KBM-7 (cell line): ENCODE results near the gene NRSN1.

Experiments
- DNase-seq: peaks from one replicate; pipeline ENCODE4 v3.0.0-alpha.2; 2015
- in situ Hi-C: fragments of 300-500 bp; cut with MboI; formaldehyde crosslinking; loops from 2 replicates; pipeline ENCODE4 v1.14.3; 2020; ENCODE audit warnings: low sequenced_read_pairs, low pct_unique_long_range_greater_than_20kb, mixed read lengths

NRSN1 gene, protein sequence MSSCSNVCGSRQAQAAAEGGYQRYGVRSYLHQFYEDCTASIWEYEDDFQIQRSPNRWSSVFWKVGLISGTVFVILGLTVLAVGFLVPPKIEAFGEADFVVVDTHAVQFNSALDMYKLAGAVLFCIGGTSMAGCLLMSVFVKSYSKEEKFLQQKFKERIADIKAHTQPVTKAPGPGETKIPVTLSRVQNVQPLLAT

DNA sequence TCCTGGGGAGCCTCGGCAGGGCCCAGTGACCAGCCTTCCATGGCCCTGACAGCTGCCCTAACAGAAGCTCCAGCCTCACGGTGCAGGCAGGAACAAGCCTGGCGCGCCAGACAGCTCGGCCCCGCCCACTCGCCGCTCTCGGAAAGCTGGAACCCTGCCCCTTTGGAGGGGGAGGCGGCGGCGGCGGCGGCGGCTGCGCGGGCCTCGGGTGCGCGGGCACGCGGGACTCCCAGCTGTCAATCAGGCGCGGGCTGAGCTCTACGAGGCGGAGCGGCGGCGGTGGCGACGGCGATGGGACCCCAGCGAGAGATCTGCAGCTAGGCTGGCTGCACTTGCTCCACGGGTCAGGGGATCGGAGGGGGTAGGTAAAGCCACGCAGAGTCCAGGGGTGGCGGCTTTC is at the start of gene NRSN1:
Gene NRSN1 (plus strand): TSS at position 236 of the 400 bp plus-strand sequence. CDS start 8,113 bp downstream, outside the sequence.
- DNase-seq = peak; percentile 0
- in situ Hi-C loops = no loop called here

DNA sequence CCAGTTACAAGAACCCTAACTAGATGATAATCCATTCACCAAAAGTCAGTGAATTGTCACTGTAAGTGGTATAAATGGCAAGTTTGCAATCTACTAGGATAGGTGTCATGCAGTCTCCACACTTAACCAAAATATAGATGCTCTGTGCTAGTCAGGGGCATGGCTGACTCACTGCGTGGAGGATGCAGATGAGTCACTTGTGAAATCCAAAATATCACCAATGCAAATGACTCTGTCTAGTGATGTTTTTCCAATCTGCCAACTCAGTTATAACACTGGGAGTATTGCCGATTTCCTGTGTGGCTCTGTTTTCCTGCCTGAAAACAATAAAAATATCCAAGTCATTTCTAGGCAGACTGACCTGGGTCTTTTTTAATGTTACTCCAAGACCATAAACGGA is 47.8 kb upstream of the NRSN1 start:
- in situ Hi-C loops = no loop called here
- no peak for DNase-seq

DNA sequence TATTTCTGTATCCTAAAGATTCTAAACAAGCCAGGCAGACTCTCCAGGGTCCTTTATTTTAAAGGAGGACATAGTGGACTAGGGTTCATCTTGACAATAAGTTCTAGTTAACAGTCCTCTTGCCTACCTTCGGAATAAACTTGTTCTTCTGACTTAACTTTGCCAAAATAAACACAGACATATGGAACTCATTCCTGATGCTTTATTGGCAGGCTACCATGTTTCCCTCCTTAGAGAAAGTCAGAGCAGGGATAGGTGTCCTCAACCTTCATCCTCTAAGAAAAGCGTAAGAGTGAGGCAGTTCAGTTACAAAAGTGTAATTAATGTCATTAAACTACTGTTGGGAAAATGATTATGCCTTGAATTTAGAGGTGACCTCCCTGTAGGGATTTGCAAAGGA is 46.9 kb upstream of the NRSN1 start:
- DNase-seq = no peak
- in situ Hi-C loops = no loop called here

DNA sequence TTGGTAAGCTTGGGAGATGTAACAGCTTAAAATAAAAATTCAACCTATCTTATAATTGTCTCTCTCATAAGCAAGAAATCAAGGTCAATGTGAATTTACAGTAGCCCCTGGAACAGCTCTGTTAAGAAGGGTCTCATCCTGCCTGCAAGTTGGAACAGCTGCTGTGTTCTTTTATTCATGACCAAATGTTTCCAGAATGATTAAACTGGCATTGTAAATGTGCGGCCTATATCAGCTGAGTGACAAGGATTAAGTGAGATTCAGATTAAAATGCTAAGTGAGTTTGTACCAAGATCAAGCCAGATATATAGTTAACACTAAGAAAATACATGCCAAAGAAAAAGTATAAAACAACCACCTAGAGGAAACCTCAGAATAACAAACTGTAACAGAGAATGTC is 45.3 kb upstream of the NRSN1 start:
- in situ Hi-C loops = no loop called here
- no peak for DNase-seq

DNA sequence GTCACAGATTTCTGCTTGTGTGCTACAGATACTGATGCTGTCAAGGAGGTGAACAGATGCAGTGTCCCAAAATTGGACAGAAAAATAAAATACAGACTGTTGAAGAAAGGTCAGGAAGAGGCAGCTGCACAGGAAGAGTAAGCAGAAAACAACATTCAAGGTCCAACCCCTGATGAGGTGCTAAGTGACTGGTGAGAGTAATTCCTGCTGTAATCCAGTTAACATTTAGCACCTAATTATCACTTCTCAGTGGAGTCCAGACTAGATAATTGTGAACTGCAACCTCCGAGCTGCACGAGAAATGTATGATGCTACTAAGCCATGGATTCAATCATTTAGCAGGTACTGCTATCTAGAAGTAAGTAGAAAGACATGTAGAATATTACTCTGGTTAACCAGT is 36.3 kb upstream of the NRSN1 start:
- DNase-seq = no peak
- in situ Hi-C loops = no loop called here

DNA sequence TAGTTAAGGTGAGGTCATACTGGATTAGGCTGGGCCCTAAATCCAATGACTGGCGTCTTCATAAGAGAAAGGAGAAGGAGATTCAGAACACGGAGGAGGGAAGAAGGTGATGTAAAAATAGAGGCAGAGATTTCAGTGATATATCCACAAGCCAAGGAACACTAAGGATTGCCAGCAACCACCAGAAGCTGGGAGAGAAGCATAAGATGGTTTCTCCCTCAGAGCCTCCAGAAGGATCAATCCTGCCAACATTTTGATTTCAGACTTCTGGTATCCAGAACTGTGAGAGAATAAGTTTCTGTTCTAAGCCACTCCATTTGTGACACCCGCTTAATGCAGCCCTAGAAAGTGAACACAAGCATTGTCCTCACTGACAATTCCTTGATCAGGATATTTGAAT is 33.6 kb upstream of the NRSN1 start:
- DNase-seq = no peak
- in situ Hi-C loops = no loop called here

DNA sequence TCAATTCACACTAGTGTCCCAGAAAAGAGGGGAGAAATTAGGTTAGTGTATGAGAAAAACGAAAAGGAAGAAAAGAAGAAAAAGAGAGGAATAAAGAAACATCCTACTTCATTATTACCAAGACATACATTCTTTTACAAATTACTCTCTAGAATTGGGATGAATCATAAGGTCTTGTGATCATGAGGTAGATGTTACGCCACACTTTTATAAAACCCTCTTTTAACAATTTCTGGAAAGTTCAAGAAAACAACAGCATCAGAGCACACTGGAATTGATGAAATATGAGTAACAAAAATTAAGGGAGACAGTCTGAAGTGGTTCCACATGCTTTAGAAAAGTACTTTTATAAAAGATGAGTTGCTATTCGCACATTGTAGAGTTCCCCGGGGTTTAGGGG is 32.6 kb upstream of the NRSN1 start:
- no peak for DNase-seq
- in situ Hi-C loops = no loop called here

DNA sequence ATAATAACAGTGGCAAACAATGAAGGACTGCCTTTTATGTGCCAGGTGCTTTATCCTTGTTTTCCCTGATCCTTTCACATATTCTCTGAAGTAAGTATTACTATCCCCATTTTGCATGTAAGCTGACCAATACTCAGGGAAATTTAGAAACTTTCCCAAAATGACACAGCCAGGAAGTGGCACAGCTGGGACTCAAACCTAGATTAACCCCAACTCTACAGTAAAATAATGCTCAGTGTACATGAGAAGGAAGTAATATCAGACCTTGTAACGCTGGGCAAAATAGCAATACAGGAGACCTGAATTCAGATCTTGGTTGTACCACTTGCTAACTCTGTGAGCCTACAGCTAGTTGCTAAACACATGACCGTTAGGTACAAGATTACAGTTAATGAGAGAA is 26.8 kb upstream of the NRSN1 start:
- in situ Hi-C loops = no loop called here
- no peak for DNase-seq

DNA sequence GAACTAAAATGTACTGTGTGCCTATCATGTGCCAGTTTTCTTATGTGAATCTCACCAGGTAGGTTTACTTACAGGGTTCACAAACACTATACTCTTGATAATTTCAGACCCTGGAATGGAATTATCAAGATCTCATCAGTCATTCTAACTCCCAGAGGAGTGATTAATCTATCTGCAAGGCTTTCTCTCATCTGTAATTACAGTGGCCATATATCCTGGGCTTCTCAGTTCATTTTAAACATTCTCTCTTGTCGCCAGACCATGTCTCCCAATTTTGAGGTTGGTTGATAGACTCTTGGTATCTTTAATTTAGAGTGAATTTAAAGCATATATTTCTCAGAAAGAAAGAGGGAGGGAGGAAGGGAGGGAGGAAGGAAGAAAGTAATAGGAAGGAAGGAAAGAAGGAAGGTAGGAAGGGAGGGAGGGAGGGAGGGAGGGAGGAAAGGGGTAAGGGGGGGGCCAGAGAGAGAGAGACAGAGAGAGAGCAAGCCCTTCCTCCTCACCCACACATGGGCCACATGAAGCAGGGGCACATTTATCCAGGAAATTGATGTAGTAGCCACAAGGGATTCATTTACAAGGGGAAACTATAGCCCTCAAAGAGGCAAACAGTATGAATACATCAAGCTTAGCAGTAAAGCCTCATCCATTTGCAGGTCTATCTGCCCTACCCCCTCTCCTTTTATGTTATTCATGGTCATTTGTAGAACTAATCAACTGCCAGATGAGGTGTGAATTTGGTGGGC is 25.8 kb upstream of the NRSN1 start:
- in situ Hi-C loops = no loop called here
- no peak for DNase-seq

DNA sequence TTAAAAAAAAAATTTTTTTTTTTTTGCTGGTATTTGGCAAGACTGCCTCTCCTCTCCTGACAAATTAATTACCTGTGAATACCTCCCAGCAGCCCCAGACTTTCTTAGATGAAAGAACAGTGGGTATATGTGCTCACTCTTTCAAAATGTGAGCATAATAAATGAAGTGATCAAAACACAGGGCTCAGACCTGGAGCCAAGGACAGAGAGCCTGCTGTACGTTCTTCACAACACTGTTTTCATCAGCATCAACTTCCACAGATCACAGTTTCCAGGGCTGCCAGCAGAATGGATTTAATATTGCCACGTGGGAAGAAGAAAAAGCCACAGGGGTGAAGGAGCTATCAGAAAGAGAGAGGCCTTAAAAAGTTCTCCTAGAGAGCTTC is 25.3 kb upstream of the NRSN1 start:
- DNase-seq = no peak
- in situ Hi-C loops = no loop called here

DNA sequence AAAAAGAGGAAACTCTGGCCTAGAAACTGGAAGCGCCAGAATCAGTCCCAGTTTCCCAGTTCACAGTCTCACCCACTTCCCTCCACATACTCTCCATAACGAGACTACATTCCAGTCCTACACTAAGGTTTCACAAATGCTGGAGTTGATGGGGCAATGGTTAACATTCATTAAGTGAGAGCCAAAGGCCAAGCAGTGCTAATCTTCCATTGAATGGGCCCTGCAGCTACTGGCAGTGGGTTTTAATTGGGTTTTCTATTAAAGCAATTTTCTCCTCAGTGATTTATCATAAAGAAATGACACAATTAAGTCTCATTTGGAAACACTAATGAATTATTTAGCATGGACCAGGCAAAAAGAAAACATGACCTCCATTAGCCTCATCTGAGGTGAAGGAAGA is 20.8 kb upstream of the NRSN1 start:
- no peak for DNase-seq
- in situ Hi-C loops = no loop called here

DNA sequence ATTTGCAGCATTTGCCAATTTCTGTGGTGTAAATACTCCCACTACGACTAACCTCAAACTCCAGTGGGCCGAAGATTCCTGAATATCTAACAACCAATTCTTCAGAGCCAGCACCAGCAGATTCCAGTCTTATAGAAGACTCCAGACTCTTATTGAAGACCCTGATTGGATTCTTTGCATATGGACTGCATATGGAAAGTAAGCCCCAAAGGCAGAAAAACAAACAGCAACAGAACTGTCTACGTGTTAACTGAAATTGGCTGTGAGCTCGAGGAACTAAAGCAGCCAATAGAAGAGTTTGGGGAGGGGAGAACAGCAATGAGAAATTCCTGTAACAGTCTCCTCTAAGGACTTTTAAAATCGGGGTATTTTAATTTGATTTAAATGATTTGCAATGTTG is 19.7 kb upstream of the NRSN1 start:
- DNase-seq = no peak
- in situ Hi-C loops = no loop called here

DNA sequence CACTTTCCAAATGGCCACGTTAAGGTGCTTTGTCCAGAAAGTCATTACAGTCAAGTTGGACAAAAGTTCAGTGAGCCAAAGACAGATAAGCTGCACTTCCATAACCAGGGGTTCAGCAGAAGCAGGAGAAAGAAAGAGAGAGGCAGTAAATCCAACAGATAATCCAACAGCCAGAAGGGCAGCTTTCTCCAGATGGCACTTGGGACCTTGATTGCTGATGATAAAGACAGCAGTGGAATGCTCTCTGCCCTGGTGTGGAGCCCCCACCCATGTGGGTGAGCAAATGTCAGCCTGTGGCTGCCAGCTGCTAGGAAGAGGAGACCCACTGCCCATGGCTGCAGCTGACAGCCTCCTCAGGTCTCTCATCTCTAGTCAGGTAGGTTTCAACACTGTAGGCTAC is 18.7 kb upstream of the NRSN1 start:
- DNase-seq = no peak
- in situ Hi-C loops = no loop called here

DNA sequence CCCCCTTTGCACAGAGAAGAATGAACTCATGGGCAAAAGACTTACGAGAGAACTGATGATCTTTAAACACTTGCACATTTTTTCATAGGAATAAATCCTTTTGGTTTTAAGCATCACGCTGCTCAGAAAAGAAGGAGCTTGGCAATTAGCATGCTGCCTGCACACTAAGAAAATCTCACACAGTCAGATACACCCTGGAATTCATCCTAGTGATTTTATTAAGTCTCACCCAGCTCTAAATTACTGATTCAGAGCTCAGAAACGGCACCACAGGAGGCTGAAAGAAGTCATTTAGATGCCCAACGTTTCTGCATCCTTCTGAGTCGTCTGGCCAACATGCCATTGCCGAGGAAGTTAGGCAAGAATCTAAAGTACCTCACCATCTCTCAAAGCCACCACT is 18.0 kb upstream of the NRSN1 start:
- in situ Hi-C loops = no loop called here
- no peak for DNase-seq

DNA sequence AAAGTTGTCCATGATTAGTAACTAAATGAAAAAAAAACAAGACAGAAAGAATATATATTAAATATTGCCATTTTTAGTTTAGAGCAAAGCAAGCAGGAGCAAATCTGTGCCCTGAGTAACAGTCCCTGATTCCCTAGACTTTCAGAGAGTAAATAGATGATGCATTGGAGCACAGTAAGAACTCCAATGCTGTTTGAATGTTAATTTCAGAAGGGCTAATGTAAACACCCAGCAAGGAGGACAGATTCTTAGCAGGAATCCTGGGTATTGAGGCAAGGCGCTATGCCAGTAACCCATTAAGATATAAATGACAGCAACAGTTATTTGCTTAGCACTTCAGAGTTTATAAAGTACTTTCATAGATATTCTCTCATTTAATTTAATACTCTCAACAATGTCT is 15.6 kb upstream of the NRSN1 start:
- in situ Hi-C loops = no loop called here
- DNase-seq = no peak

DNA sequence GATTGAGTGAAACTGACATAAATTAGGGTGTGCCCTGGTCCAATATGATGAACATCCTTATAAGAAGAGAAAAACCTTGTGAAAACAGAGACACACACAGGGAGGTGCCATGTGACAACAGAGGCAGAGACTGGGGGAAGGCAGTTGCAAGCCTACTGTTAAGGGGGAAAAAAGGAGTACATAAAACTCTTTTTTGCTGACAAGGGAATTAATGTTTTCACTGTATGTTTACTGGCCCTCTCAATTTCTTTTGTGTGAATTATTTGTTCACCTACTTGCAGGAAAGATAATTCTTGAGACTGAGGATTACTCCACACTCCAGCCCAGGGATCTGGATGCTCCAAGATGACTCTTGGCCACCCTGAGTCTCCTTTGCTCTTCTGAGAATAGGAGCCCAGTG is 12.1 kb upstream of the NRSN1 start:
- no peak for DNase-seq
- in situ Hi-C loops = no loop called here

DNA sequence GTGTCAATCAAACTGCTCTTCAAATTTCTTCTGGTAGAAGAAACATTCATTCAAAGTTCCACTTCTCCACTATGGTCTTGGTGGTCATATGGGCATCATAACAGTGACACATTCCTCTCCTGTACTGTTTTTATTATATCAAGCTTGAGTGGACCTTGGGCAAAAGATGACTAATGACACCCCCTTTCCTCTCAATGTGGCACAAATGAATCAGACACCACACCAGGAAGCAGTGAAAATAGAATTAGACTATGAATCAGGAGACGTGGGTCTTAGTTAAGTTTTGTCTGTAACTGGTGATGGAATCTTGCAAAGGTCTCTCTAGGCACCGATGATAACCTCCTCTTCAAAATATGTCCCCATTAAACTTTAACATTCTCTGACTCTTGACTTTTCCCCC is 9.0 kb upstream of the NRSN1 start:
- in situ Hi-C loops = no loop called here
- DNase-seq = no peak

DNA sequence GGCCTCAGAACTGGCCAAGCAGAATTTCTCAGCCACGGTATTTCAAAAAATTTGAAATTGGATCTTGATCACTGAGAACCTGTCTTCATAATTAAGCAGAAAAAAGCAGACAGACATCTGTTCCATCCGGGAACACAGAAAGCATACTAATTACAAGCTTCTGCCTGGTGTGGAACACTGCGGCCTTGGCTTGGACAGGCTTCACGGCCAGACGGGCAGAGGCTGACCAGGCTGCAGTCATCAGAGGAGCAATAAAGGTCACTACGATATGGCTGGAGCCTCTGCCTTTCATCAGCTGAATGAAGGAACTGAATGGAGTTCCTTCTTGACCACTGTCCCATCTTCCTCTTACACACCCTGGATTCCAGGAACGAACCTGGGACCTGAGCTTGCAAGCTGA is 3.9 kb upstream of the NRSN1 start:
- in situ Hi-C loops = no loop called here
- DNase-seq = no peak

DNA sequence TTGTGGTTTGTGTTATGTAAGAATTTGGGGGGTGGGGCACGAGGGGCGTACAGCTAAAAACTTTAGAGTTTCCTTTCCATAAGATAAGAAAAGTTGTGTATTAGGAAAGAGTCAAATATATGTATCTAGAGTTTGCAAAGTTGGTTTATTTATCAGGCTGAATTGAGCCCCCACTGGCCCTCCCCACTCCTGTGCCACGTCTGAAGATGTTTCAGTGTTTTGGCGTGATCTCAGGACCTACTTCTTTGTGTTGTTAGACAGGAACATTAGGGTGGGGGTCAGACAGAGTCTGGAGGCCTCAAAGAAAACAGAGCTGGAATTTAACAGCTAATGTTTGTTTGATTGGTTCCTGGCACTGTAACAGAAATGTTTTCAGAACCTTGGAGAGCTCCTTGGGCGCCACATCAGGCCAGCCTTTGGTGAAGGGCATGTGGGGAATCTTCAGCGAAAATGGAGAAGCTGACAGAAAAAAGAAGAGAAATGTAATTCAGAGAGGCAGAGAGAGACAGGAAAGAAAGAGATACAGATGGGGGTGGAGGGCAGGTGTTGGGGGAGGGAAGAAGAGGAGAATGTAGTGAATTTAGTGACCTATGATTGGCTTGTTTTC is 674 bp downstream of the NRSN1 start:
- DNase-seq = peak; percentile 81

DNA sequence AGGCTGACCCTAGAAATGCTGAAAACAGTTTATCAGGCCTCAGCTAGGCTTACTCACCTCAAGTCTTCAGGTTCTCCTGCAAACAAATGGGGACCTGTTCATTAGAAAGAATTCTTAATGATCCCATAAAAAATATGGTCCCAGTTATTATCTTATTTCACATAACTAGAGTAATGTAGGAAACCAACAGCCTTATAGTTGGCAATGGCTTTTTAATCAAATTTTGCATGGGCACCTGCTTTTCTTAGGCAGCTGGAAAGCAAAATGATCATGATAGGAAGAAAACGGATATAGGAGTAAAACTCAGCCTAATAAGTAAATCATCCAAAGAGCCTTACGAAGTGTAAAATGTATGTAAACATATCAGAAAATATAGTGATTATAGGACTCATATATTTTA is 1.3 kb downstream of the NRSN1 start:
- no peak for DNase-seq
- in situ Hi-C loops = no loop called here

More for the DNA sequence above, 674 bp downstream of the NRSN1 start:
- in situ Hi-C loops = no loop called here

DNA sequence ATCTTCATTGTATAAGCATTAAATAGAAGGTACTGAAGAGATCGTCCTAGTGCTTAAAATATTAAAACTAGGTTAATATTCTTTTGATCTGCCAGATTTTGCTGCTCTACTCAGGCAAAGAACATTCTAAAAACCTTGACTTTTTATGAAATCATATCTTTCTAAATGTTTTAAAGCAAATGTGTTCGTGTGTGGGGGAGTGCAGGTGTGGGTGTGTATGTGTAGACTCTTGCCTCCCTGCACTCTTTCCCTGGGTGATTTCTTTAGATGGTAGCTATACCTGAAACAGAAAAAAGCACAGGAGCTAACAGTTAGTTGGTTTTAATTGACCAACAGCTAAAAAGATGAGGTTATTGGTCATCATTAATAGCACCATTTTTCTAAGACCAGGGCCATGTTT is 5.7 kb downstream of the NRSN1 start:
- no peak for DNase-seq
- in situ Hi-C loops = no loop called here
